HG02981 (cell line): ENCODE data around the gene GPR137B.
A peak's percentile ranks its signal among the peaks of the same experiment; 100 is the strongest.
"Not testable (repeated sequence)": the region's sequence is repeated elsewhere in the genome, so short reads cannot be mapped to it uniquely, and the experiment has no call there.

ENCODE experiments used
- ATAC-seq: cut with Tn5 transposase; IDR thresholded peaks from one replicate; pipeline ENCODE4 v1.9.1; 2021; ENCODE audit warnings: mild to moderate bottlenecking, moderate library complexity; ENCODE audit not compliant: unreplicated experiment

The GPR137B gene

DNA sequence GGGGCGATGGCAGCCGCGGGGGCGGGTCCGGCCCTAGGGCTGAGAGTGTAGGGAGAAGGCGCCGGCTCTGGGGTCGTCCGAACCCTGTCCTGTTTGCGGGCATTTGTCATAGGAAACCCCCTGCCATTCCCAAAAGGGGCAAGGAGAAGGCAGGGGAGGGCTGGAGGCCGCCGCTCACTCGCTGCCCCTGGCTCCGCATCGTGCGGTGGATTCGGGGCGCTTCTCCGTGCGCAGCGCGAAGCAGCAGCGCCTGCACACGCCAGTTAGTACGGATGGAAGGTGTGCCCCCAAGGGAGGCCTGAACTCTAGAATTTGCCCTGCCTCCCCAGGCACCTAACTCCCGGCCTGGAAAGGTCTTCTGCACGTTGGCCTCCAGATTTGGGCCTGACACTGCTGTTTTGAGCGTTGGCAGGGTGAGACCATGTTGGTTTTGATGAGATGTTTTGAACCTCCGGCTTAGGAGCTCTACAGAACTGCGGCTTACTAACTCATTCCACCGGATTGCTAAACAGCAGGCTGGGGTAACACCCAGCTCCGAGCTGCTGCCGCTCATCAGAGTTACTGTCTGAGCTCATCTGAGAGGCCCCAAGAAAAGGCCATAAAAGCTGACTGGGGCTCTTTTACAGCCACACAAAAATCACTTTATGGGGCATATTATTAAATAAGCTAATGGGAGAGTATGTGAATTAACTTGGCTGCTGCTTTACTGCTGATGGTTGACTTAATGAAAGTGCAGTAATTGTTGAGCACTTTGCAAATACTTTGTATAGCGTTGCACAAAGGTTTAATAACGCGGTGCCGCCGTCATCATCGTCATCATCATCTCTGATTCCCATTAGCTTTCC, 987 bp downstream of the GPR137B start:
- peak; percentile 26 for ATAC-seq

DNA sequence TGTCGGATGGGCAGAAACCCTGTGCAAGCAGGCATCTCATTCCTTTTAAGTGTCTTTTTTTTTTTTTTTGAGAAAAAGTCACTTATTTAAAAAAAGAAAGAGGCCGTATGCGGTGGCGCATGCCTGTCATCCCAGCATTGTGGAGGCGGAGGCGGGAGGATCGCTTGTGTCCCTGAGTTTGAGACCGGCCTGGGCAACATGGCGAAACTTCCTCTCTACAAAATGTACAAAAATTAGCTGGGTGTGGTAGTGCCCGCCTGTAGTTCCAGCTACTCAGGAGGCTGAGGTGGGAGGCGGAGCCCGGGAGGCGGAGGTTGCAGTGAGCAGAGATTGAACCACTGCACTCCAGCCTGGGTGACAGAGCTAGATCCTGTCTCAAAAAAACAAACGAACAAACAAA, 1.7 kb downstream of the GPR137B start:
- no peak for ATAC-seq

DNA sequence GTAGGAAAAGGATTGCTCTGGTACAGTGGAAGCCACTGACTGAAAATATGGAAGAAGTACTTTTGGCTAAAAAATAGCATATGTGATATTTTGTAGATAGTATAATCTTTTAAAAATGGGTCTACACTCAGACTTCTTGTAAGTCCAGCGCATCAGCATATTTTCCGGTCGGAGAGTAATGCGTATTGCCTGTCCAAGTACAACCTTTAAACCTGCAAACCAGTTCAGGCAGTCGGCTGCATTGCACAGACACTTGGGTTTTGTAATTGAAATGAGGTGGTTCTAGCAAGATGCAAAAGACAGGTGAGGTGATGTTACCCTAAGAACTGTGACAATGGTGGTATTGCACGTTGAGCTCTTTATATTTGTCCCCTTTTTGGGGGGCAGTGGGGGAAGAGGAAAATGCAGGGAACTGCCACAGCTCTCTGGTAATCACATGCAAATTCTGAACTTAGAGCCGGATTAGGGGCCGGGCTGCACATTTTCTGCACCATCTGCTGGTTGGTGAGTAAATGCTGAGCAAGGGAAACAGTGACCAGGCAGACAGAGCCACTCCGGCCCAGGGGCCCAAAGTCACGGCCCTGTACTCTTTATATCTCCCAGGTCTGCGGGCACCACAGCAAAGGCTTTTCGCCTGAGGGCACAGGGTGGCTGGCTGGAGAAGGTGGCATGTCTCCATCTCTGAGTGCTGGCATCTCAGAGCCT, 2.3 kb downstream of the GPR137B start:
- no peak for ATAC-seq

DNA sequence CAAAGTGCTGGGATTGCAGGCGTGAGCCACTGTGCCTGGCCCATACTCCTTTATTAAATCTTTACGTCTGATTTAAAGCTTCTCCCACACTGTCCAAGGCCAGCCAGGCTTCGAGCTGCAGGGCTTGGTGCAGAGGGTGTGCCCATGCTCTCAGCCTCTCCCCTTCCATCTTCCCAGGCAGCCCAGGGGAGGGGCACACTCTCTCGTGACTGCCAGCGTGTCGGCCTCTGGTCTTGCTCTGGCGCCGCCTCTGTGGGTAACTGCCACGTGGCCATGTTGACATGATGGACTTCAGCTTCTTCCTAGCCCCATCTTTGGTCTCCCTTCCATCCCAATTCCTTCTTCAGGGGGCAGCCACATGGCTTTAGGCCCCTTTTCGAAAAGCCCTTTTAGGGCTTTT, 4.7 kb downstream of the GPR137B start:
- no peak for ATAC-seq

DNA sequence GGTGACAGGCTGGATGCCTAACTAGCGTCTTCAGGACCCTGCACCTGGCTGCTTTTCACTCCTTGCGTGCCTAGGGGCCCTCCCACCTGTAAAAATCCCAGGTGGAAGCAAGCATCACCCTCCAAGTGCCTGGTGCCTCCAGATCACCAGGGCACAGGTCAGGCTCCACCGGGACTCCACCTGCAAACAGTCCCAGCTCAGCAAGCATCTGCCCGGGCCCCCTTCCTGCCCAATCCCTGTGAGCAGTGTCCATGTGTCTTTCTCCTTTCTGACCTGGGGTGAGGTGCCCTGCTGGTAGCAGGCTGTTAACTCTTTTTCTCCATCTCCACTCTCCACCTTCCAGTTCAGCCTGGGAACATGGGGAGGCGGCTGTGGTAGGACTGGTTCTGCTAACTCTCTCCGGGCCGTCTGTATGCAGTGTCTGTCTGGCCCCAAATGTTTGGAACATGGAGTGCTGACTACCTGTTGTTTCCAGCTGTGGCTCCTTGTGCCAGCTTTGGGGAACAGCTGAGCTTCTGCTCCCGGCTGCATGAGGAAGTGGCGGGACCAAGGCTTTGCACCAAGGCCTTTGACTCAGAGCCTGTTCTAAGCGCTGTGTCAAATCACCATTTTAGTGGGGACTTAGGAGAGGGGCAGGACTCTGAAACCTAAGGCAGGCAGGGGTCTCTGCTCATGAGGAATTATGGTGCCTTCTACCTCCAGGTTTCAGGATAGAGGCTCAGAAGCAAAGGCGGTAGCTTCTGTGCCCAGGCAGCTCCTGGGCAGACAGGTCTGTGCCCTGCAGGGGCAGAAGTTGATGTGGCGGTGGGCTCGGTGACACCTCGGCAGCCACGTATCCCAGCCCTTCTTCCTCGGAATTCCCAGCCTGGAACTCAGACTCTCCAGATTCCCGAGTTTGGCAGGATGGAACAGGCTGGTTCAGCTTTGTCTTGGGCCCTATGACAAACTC, 5.5 kb downstream of the GPR137B start:
- no peak for ATAC-seq

DNA sequence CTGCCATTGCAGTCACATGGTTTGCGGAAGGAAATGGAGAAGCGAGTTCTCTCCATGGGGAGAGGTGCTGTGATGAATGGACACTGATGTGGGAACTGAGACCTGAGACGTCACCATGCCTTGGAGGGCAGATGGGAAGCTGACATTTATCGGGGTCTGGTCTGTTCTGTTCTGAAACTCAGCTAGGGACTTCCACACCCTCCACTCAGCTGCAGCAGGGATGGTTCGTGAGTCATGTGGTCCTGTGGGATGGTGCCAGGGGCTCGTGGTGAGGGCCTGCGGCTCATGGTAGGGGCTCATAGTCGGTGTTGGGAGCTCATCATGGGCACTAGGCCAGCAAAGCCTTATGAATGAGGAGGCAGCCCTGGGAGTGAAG, 6.1 kb downstream of the GPR137B start:
- ATAC-seq: no peak

DNA sequence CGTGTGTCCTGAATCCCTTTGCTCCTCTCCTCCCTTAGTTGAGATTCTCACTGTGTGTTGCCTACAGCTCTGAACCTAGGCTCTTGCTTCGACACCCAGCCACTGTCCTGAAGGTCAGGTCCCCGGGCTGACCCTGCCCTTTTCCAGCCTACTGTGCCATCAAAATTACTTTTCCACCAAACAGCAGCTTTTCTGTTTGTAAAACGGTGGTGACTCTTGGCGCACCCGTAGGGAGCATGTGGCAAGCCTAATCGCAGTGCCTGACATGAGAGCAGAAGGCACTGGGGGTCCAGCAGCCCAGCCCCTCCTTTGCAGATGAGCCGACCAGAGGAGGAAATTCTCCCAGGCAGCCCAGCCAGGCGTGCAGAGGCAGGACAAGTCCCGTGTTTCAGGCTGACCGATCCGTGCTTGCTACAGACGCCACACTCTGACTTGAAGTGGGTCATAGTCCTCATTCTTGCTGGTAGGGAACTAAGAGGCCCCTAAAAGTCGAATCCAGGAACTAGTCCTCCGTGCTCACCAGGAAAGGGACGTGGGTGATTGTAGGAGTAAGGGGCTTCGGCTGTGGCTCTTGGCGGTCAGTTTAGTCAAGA, 6.8 kb downstream of the GPR137B start:
- ATAC-seq: no peak

DNA sequence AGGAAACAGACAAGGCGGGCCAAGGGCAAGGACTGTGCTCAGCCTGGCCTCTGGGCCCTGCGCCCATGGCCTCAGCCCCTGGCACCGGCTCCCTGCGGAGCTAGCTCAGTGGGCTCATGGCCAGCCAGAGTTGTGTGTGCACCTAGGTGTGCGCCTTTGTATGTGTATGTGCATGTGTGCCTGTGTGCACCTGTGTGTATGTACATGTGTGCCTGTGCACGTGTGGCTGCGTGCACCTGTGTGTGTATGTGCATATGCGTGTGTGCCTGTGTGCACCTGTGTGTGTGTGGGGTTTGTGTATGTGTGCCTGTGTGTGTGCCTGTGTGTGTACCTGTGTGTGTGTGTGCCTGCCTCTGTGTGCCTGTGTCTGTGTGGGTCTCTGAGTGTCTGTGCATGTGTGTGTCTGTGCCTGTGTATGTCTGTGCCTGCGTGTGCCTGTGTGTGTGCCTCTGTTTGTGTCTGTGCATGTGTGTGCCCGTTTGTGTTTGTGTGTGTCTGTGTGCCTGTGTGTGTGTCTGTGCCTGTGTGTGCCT, 7.4 kb downstream of the GPR137B start:
- no peak for ATAC-seq

DNA sequence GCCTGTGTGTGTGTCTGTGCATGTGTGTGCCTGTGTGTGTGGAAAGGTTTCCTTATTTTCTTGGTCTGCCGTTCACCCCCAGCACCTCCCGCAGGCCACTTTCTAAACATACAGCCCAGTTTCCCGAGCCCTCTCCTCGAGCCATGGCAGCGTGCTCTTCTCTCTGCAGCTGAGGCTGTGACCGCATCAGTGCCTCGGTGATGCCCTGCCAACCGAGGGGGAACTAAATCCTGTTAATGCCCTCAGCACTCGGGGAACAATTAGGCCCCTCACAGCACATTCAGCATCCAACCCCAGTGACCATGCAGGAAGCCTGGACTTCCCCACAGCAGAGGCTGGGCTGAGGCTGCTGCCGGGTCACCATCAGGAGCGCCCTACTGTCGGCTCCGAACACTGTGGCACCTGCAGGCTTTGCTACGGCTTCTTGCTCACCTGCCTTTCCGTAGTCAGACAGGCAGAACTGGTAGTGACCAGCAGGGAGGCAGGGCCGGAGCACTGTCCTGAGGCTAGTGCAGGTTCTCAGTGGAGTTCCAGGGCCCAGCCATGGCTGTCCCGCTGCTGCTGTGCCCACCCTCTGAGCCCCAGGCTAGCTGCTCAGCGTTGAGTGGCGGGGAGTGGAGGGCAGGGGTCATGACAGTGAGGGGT, 8.1 kb downstream of the GPR137B start:
- no peak for ATAC-seq

DNA sequence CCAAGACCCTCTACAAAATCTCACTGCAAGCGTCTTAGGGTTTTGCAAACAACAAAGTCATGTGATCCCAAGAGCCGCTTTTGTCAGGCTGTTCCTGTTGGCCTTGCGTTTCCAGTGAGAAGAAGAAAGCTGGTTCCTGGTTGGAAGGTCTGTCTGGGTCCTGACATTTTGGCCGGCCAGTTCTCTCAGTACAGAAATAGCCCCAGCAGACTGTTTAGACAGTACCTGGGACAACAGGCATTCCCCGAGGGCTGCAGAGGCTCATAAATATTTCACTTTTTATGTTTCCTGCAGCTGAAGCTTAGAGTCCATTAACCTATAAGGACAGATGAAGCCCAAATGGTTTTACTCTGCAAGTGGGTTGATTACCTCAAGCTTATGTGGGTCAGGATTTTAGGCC, 8.6 kb downstream of the GPR137B start:
- ATAC-seq: no peak

DNA sequence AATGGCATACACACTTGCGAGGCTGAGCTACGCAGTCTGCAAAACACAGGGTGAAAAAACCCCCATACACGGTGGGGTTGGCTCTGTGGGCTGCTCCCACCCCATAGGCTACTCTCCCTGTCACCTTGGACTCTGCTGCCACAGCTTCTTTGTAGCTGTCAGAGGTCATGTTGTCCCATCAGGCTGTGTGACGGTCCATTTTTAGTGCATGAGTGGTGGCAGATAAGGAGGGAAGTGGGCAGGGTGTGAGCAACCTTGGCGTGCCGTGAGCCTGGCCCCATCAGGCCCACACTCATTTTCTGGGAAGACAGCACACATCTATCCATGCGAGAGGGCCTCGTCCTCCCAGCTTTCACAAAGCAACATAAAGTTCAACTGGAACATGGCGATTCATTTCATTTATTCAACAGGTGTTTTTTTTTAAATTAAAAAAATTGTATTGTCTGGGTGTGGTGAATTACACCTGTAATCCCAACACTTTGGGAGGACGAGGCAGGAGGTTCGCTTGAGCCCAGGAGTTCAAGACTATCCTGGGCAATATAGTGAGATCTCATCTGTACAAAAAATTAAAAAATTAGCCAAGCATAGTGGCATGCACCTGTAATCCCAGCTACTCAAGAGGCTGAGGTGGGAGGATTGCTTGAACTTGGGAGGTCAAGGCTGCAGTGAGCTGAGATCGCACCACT, 9.5 kb downstream of the GPR137B start:
- ATAC-seq: no peak

DNA sequence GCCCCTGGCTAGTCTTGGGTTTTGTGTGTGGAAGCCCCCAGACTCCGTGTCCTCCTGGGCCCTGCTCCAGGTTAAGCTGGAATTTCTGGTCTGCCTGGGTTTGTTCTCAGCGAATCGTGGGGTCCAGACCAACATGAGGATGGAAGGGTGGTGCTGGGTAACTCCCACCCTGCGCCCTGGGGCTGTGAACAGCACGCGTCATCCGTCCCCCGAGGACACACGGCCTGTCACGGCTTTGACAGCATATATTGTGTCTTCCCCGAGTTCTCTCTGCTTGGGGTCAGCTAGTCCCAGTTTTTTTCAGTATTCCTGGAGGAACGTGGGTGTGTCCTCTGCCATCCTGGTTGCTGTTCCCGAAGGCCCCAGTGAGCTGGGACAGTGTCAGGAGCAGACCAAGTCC, 11.8 kb downstream of the GPR137B start:
- ATAC-seq: no peak

DNA sequence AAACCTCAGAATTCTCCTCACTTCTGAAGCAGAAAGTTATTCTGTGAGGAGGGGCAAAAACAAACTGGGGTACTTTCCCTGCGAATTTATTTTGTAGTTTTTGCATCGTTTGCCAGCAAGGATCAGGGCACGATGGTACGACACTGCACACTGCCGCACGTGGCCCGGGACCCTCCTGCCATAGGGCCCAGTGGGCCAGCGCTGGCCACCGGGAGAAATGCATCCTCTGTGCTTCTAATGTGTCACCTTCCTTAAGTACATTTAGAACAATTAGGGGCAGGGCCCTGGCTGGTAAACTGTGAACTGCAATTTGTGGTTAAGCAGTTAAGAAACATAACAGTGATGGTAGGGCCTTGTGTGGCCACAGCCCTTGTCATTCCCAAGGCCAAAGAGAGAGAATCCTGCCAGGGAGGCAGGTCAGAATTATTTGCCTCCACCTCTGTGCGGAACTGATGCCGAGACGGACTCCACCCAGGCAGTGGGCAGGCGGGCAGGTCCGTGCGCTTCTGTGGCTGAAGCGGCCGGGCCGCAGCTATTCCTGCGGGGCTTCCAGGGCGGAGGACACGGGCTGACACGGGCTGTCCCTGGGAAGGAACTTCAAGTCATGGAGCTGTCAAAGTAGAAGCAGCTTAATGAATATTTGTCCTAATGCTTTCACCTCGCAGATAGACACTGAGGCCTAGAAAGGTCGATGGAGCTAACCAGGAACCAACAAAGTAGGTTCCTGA, 12.5 kb downstream of the GPR137B start:
- ATAC-seq: no peak

DNA sequence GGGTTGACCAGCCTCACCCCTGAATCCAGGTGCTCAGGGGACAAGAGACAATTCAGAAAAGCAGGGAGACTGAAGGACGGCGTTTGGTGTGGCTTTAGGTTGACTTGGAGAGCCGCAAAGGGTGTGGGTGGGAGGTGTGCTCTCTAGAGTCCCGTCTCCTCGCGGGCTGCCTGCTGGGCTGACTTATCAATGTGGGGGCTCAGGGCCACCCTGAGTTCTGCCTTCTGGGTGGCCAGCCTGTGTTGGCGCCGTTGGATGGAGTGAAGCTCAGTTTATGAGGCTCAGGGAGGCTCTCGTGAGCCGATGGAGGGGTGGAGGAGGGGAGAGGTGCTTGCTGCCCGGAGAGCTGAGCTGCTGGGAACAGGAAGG, 13.0 kb downstream of the GPR137B start:
- no peak for ATAC-seq

DNA sequence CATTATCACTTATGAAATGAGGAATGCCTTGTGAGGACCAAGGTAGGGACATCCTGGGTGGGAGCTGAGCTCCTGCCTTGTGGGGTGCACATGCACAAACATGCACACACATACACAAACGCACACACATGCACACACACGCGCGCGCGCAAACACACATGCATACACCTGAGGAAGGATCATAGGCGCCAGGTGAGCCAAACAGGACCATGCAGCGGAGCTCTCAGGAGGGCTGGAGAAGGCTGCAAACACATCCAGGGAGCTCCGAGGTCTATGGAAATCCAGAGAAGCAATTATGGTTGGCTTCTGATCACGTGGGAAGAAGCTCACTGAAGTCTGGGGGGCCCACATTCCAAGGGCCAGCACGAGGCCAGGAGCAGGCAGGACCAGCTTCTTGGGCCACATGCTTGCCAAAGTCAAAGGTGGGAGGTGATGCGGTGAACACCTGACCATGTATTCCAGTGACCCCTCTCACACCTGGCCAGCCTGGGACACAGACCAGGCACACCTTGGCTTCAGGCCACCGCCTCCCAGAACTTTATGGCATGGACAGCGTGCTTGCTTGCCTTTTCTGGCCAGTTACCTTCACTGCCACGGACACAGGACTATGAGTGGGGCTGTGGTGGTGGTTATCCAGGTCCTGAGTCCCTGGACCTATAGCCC, 13.6 kb downstream of the GPR137B start:
- ATAC-seq: no peak

DNA sequence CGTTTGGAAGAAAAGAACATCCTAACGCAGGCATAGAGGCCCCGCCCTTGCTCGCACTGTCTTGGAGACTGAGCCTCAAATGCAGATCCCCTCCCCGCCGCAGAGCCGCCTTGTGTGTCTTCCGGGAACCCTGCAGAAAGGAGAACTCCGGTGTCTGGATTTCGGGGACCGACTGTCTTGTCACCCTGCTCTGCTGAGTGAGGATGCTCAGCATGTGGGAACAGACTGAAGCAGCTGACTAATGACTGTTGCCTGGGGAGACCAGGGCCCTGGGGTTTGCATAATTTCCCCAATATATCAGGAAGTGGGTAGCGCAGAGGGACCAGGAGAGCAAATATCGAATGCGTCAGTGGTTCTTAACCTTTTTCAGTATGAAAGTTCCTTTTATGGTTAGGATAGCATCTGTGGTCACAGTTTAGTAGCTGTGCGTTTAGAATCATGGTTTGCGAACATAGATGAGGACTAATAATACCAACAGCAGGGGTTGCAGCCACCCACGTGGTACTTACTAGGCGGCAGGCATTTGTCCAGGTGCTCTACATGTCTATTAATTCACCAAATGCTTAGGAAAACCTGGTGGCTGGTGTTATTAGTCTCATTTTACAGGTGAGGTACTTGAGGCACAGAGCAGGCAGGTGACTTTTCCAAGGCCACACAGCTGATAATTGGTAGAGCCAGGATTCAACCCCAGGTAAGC, 14.3 kb downstream of the GPR137B start:
- peak; percentile 82 for ATAC-seq

DNA sequence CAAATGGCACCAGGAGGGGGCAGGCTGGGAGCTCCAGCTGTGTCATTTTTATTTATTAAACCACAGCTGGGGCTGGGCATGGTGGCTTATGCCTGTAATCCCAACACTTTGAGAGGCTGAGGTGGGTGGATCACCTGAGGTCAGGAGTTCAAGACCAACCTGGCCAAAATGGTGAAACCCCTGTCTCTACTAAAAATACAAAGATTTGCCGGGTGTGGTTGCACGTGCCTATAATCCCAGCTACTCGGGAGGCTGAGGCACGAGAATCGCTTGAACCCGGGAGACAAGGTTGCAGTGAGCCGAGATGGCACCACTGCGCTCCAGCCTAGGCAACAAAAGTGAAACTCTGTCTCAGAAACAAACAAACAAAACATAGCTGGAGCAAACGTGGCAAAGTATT, 15.7 kb downstream of the GPR137B start:
- ATAC-seq: not testable (repeated sequence)

DNA sequence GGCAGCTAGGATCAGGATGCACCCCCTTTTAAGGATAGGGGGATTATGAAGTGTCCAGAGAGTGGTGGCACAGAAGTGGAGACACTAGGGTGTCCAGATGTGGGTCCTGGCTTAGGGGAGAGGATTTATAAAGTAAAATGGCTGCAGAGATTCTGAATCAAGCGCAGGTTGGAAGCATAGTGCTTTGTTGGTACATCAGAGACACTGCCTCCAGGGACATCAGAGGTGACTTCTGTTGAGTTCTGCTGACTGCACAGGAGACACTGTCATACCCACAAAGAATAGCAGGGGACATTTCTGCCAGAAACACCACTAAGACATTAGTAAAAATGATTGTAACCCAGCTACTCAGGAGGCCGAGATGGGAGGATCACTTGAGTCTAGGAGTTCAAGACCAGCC, 16.4 kb downstream of the GPR137B start:
- ATAC-seq: no peak
